Measurements from ENCODE around the gene MYO5A. TPM values are rescaled to one million over a fixed set of nuclear protein-coding genes. Genes with fewer than 3 reads are reported as not detected.

MYO5A gene
- total RNA-seq, 1 experiment from 2014 or later = 17.6 TPM

GRCh38 chr15:52295421-52296001 is 233.2 kb downstream of the MYO5A start, which contains the start of gene MYO5C (continued):
- TF ChIP-seq TCF7L2 (IDR thresholded peaks at IDR 0.05; ENCODE audit: borderline replicate concordance, extremely low read depth, insufficient read depth, insufficient read length) = peak; percentile 18
- peak; percentile 87 for TF ChIP-seq ZFX (IDR thresholded peaks at IDR 0.05)
- TF ChIP-seq CBX3 (IDR thresholded peaks at IDR 0.05; ENCODE audit: low read depth) = no peak
- TF ChIP-seq, protein P1, sequence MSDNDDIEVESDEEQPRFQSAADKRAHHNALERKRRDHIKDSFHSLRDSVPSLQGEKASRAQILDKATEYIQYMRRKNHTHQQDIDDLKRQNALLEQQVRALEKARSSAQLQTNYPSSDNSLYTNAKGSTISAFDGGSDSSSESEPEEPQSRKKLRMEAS (IDR thresholded peaks at IDR 0.05) = peak; percentile 53
- TF ChIP-seq, protein P2, sequence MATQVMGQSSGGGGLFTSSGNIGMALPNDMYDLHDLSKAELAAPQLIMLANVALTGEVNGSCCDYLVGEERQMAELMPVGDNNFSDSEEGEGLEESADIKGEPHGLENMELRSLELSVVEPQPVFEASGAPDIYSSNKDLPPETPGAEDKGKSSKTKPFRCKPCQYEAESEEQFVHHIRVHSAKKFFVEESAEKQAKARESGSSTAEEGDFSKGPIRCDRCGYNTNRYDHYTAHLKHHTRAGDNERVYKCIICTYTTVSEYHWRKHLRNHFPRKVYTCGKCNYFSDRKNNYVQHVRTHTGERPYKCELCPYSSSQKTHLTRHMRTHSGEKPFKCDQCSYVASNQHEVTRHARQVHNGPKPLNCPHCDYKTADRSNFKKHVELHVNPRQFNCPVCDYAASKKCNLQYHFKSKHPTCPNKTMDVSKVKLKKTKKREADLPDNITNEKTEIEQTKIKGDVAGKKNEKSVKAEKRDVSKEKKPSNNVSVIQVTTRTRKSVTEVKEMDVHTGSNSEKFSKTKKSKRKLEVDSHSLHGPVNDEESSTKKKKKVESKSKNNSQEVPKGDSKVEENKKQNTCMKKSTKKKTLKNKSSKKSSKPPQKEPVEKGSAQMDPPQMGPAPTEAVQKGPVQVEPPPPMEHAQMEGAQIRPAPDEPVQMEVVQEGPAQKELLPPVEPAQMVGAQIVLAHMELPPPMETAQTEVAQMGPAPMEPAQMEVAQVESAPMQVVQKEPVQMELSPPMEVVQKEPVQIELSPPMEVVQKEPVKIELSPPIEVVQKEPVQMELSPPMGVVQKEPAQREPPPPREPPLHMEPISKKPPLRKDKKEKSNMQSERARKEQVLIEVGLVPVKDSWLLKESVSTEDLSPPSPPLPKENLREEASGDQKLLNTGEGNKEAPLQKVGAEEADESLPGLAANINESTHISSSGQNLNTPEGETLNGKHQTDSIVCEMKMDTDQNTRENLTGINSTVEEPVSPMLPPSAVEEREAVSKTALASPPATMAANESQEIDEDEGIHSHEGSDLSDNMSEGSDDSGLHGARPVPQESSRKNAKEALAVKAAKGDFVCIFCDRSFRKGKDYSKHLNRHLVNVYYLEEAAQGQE (IDR thresholded peaks at IDR 0.05; ENCODE audit: low read depth) = no peak
- peak; percentile 67 for TF ChIP-seq SP1 (IDR thresholded peaks at IDR 0.05; ENCODE audit: low read depth)
- no peak for TF ChIP-seq EZH2phosphoT487 (IDR thresholded peaks at IDR 0.05; ENCODE audit: borderline replicate concordance)
- no peak for TF ChIP-seq JUND (IDR thresholded peaks at IDR 0.05)
- no peak for TF ChIP-seq FOSL1 (IDR thresholded peaks at IDR 0.05; ENCODE audit: low read depth)

DNA sequence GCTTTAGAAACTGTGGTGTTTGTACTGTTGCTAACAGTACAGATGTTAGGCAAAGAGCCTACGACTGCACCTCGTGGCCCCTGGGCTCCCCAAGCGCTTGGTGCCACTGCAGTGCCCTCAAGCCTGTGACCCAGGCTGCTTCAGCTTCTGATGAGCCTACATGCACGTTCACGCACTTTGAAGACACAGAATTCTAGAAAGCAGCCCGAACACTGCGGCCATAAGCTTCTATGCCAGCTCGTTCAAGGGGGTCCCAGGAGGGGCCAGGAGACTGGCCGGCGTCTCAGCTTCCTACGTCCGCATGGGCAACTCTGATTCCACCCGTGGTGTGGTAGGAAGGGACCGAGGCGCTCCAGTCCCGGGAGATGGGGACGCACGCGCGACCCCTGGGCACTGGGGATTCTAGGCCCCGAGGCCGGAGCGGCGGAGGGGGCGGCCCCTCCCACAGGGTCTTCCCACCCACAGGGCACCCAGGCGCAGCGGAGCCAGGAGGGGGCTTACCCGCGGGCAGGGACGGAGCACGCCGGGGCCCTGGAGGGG is 233.7 kb downstream of the MYO5A start:
- peak; percentile 7 for ATAC-seq
- ChIA-PET CTCF (no interaction called here), POLR2A (no interaction called here), RAD21 (ENCODE audit: low non-redundant PET in 1 of 2, low total read pairs in 2 of 2, uncharacterized antibody in 2 of 2, unreplicated experiment in 2 of 2) (no interaction called here)
- Histone ChIP-seq H3K4me1 (ENCODE audit: control insufficient read depth in 1 of 2, insufficient read depth in 2 of 2, low read length in 2 of 2) (peaks cover 5 to 18% of the 10 kb centered on the region in 2 experiments; a peak in 3 of 4 replicates), H3K79me2 (ENCODE audit: insufficient read depth, low read length) (peaks cover 47% of the 10 kb centered on the region), H3K9ac (ENCODE audit: low read length) (peak overlapping the region; percentile 85), H4K20me1 (ENCODE audit: insufficient read depth) (no peaks in the 10 kb centered on the region), H3K9me3 (ENCODE audit: control insufficient read depth in 1 of 2, insufficient read depth in 1 of 2, low read depth in 1 of 2, low read length in 2 of 2) (no peaks in the 10 kb centered on the region), H3K4me2 (ENCODE audit: low read length) (peak overlapping the region; percentile 94), H3K4me3 (replicated peaks in 1 of 2; ENCODE audit: low read depth in 1 of 2, low read length in 2 of 2) (peak overlapping the region; percentile 73 to 82), H3K27me3 (ENCODE audit: insufficient read depth, low read length) (no peaks in the 10 kb centered on the region), H3K36me3 (ENCODE audit: control insufficient read depth in 1 of 2, insufficient read depth in 2 of 2, low read length in 2 of 2) (no peaks in the 10 kb centered on the region; a peak in 1 of 4 replicates), H3K27ac (ENCODE audit: low read depth, low read length) (peak overlapping the region; percentile 62; the same call in 1 of the 2 replicates), H2AFZ (ENCODE audit: low read depth, low read length, poor library complexity, severe bottlenecking) (no peak overlapping the region), H3K9me2 (ENCODE audit: insufficient read depth) (no peaks in the 10 kb centered on the region)
- no peak for DNase-seq (ENCODE audit: low read depth, low spot score)
- intact Hi-C loops (cut with micrococcal nuclease) = loop anchor here (5.0 kb wide), 1 partner anchor 38 kb away; no protein-coding TSS in a partner anchor
- no TSS peak for BruUV-seq (replicated peaks)
- no peak for TF ChIP-seq YY1 (IDR thresholded peaks at IDR 0.05; ENCODE audit: extremely low read depth, insufficient replicate concordance, low read depth, low read length)
- TF ChIP-seq, protein P3, sequence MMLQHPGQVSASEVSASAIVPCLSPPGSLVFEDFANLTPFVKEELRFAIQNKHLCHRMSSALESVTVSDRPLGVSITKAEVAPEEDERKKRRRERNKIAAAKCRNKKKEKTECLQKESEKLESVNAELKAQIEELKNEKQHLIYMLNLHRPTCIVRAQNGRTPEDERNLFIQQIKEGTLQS (IDR thresholded peaks at IDR 0.05) = no peak
- no peak for TF ChIP-seq FOSL1 (IDR thresholded peaks at IDR 0.05; ENCODE audit: low read depth)

Measured in HCT116 (cell line).